SU-DHL-6 (cell line): ENCODE measurements around the gene CYP2C9.
"Not testable (repeated sequence)": the region's sequence is repeated elsewhere in the genome, so short reads cannot be mapped to it uniquely, and the experiment has no call there.

ENCODE experiments used
- H2AFZ ChIP-seq: fragments of 200-600 bp; sonication (generic); 2 replicates; pipeline ENCODE4 v1.6.1; 2014; ENCODE audit warnings: low read depth, mild to moderate bottlenecking, moderate library complexity, mixed read lengths, antibody characterized with exemption, low read length; ENCODE audit not compliant: severe bottlenecking
- H3F3A ChIP-seq: fragments of 200-600 bp; shearing (Covaris generic); 2 replicates; pipeline ENCODE4 v1.6.0; 2016; ENCODE audit warnings: antibody characterized with exemption, mild to moderate bottlenecking; ENCODE audit not compliant: insufficient read depth
- H3K27ac ChIP-seq: fragments of 200-600 bp; sonication (generic); 2 replicates; pipeline ENCODE4 v1.5.1; 2016; ENCODE audit warnings: low read depth, mild to moderate bottlenecking, low read length, moderate library complexity, mixed read lengths
- H3K27me3 ChIP-seq: fragments of 200-600 bp; sonication (generic), shearing (Covaris generic); 2 replicates; pipeline ENCODE4 v1.6.0; 2014; ENCODE audit warnings: mild to moderate bottlenecking, low read length
- H3K36me3 ChIP-seq: fragments of 200-600 bp; sonication (generic); 2 replicates; pipeline ENCODE4 v1.6.1; 2014; ENCODE audit warnings: mild to moderate bottlenecking, low read length, mixed read lengths
- H3K4me2 ChIP-seq: fragments of 300-600, 200-600 bp; shearing (Covaris generic), sonication (generic); 2 replicates; pipeline ENCODE4 v1.6.0; 2014; ENCODE audit warnings: low read length, low read depth, mild to moderate bottlenecking; ENCODE audit not compliant: poor library complexity, severe bottlenecking
- H3K4me3 ChIP-seq: fragments of 200-600 bp; sonication (generic); 2 replicates; pipeline ENCODE4 v1.5.1; 2014; ENCODE audit warnings: antibody characterized with exemption, low read length, mild to moderate bottlenecking, mixed read lengths; ENCODE audit not compliant: insufficient read depth, poor library complexity, severe bottlenecking
- H3K79me2 ChIP-seq: fragments of 200-600 bp; sonication (generic); 2 replicates; pipeline ENCODE4 v1.6.1; 2014; ENCODE audit warnings: mild to moderate bottlenecking, low read length, moderate library complexity; ENCODE audit not compliant: insufficient read depth
- H3K9ac ChIP-seq: fragments of 200-600 bp; sonication (generic); 2 replicates; pipeline ENCODE4 v1.7.0; 2014; ENCODE audit warnings: mild to moderate bottlenecking, low read length
- H3K9me2 ChIP-seq: fragments of 200-600 bp; sonication (generic); replicated peaks from 2 replicates; pipeline ENCODE4 v1.6.1; 2014; ENCODE audit warnings: low read length; ENCODE audit not compliant: insufficient read depth
- H3K9me3 ChIP-seq: fragments of 200-600 bp; sonication (generic); 2 replicates; pipeline ENCODE4 v1.6.1; 2014; ENCODE audit warnings: low read length, mixed read lengths; ENCODE audit not compliant: insufficient read depth
- H4K20me1 ChIP-seq: fragments of 200-600 bp; sonication (generic); 2 replicates; pipeline ENCODE4 v1.6.1; 2014; ENCODE audit warnings: low read depth, mild to moderate bottlenecking, antibody characterized with exemption, low read length, moderate library complexity, mixed read lengths
- CTCF ChIP-seq: fragments of 200-600 bp; sonication (generic); IDR thresholded peaks from one replicate; pipeline ENCODE4 v1.5.1; 2017; ENCODE audit warnings: antibody characterized with exemption, mild to moderate bottlenecking, low read length, moderate library complexity; ENCODE audit not compliant: insufficient read depth, poor library complexity, severe bottlenecking
- EZH2phosphoT487 ChIP-seq: fragments of 200-600 bp; sonication (generic), shearing (Covaris generic); conservative IDR thresholded peaks from 2 replicates; pipeline ENCODE4 v1.6.1; 2018; ENCODE audit warnings: mild to moderate bottlenecking, antibody characterized with exemption, low read length, moderate library complexity, mixed read lengths

CYP2C9 gene

GRCh38 chr10:94936721-94937120, 1.7 kb upstream of the CYP2C9 start:
- TF ChIP-seq CTCF, result no peak
- no peak for TF ChIP-seq EZH2phosphoT487
- Histone ChIP-seq H3F3A (no peaks in the 10 kb centered on the region), H3K4me2 (no peak overlapping the region), H3K27ac (no peak overlapping the region), H4K20me1 (no peaks in the 10 kb centered on the region), H3K79me2 (no peaks in the 10 kb centered on the region), H3K4me3 (no peak overlapping the region), H3K36me3 (no peaks in the 10 kb centered on the region), H3K27me3 (no peaks in the 10 kb centered on the region), H2AFZ (no peak overlapping the region), H3K9ac (no peak overlapping the region), H3K9me2 (no peaks in the 10 kb centered on the region), H3K9me3 (no peaks in the 10 kb centered on the region)

- H4K20me1 ChIP-seq, H3F3A ChIP-seq, H2AFZ ChIP-seq, H3K4me3 ChIP-seq, H3K9me2 ChIP-seq, H3K9ac ChIP-seq, H3K9me3 ChIP-seq, H3K79me2 ChIP-seq, H3K27ac ChIP-seq, H3K36me3 ChIP-seq, H3K4me2 ChIP-seq, H3K27me3 ChIP-seq: not testable (repeated sequence)
These were observed 5.1 kb downstream of the CYP2C9 start for GRCh38 chr10:94943432-94944103.

- not testable (repeated sequence) for H3K9me2 ChIP-seq, H3K4me2 ChIP-seq, H3K9me3 ChIP-seq, H3K4me3 ChIP-seq, H3K79me2 ChIP-seq, H4K20me1 ChIP-seq, H3F3A ChIP-seq, H3K27me3 ChIP-seq, H3K9ac ChIP-seq, H2AFZ ChIP-seq, H3K27ac ChIP-seq, H3K36me3 ChIP-seq
These were observed 7.7 kb downstream of the CYP2C9 start for GRCh38 chr10:94946181-94946580.

GRCh38 chr10:94963901-94964300, 25.4 kb downstream of the CYP2C9 start:
- H2AFZ ChIP-seq, result no peak overlapping the region
- no peaks in the 10 kb centered on the region for H3K9me2 ChIP-seq
- H3K4me3 ChIP-seq, result no peak overlapping the region
- no peak overlapping the region for H3K9ac ChIP-seq
- no peaks in the 10 kb centered on the region for H3K36me3 ChIP-seq
- TF ChIP-seq EZH2phosphoT487, result no peak
- peak; percentile 51 for TF ChIP-seq CTCF
- no peaks in the 10 kb centered on the region for H3K27me3 ChIP-seq
- no peaks in the 10 kb centered on the region for H4K20me1 ChIP-seq
- no peak overlapping the region for H3K4me2 ChIP-seq
- no peaks in the 10 kb centered on the region for H3K9me3 ChIP-seq
- H3K79me2 ChIP-seq, result no peaks in the 10 kb centered on the region
- no peaks in the 10 kb centered on the region for H3F3A ChIP-seq
- no peak overlapping the region for H3K27ac ChIP-seq
